HCT116 (cell line): ENCODE data around the gene TIMP1.

ENCODE experiments used
- CEBPB ChIP-seq: IDR thresholded peaks from 2 replicates; pipeline ENCODE4 v1.6.1; 2012; ENCODE audit warnings: low read depth
- EZH2 ChIP-seq: fragments of 200-600 bp; sonication (generic); IDR thresholded peaks from 2 replicates; pipeline ENCODE4 v1.6.1; 2017; ENCODE audit warnings: antibody characterized with exemption, mixed run types
- EZH2phosphoT487 ChIP-seq: fragments of 200-600 bp; IDR thresholded peaks from 2 replicates; pipeline ENCODE4 v1.6.1; 2018; ENCODE audit warnings: antibody characterized with exemption, borderline replicate concordance
- JUND ChIP-seq: IDR thresholded peaks from 2 replicates; pipeline ENCODE4 v1.6.1; 2012
- POLR2A ChIP-seq: IDR thresholded peaks from 2 replicates; pipeline ENCODE4 v1.7.0; 2011; ENCODE audit warnings: borderline replicate concordance; ENCODE audit not compliant: insufficient read depth, insufficient read length; ENCODE audit errors: extremely low read depth
- POLR2AphosphoS5 ChIP-seq: IDR thresholded peaks from 2 replicates; pipeline ENCODE4 v1.6.1; 2011; ENCODE audit warnings: mild to moderate bottlenecking, low read depth, low read length, moderate library complexity
- RAD21 ChIP-seq: IDR thresholded peaks from 2 replicates; pipeline ENCODE4 v1.6.1; 2012; ENCODE audit warnings: low read depth, mild to moderate bottlenecking
- SP1 ChIP-seq: IDR thresholded peaks from 2 replicates; pipeline ENCODE4 v1.6.1; 2012; ENCODE audit warnings: low read depth
- SRF ChIP-seq: IDR thresholded peaks from 2 replicates; pipeline ENCODE4 v1.6.1; 2012; ENCODE audit warnings: low read depth
- TCF7L2 ChIP-seq: IDR thresholded peaks from 2 replicates; pipeline ENCODE4 v1.7.0; 2011; ENCODE audit warnings: borderline replicate concordance, inconsistent platforms; ENCODE audit not compliant: insufficient read depth, insufficient read length; ENCODE audit errors: extremely low read depth
- TF ChIP-seq, protein P1 (sequence below), 3 experiments: fragments of 200-600 bp in 1 of 3; sonication (generic) in 1 of 3; IDR thresholded peaks in 2 of 3; conservative IDR thresholded peaks in 1 of 3; 2 replicates each; pipeline ENCODE4 v1.5.1; 2012 to 2017; ENCODE audit warnings: low read depth in 2 of 3, low read length in 2 of 3, antibody characterized with exemption in 1 of 3, borderline replicate concordance in 1 of 3, control low read depth in 1 of 3, mild to moderate bottlenecking in 1 of 3, mixed read lengths in 1 of 3, mixed run types in 1 of 3, moderate library complexity in 1 of 3; ENCODE audit not compliant: insufficient read depth in 1 of 3
- TF ChIP-seq, protein P2 (sequence below): IDR thresholded peaks from 2 replicates; pipeline ENCODE4 v1.6.1; 2012; ENCODE audit warnings: low read depth
- TF ChIP-seq, protein P3 (sequence below): IDR thresholded peaks from 2 replicates; pipeline ENCODE4 v1.6.1; 2012
- TF ChIP-seq, protein P4 (sequence below): IDR thresholded peaks from 2 replicates; pipeline ENCODE4 v1.6.1; 2012

DNA sequence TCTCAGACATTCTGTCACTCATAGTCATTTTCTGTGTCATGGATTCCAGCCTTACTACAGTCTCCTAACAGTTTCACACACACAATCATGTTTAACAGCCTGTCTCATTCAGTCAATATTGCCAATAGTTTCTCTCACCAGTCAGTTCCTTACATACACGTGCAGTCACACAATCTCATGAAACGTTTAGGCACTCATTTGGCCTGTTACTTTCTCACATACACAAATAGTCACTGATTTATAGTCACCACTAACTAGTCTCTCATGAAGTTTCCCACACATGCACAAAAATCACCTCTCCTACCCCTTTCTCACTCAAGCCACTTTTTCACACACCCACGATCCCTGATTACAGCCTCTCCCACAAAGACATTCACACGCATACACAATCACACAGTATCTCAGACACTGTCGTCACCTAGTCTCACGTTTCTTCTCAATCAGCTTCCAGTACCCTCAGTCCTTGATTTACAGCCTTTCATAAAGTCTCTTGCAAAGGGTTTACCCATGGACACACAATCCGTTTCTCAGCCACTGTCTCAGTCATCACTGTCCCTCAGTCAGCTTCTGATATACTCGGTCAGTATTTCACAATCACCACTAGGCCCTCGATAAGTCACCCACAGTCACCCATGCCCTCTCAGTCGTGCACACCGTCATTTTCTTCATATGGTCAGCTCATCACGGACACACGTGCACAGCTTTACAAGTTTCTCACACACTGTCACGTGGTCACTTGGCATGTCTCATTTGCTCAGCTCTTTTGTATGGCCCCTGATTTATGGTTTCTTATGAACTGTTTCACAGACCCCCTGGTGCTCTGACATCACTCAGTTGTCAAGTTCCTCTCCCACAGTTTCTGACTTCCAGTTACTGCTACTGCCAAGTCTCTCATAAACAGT, 51.7 kb downstream of the TIMP1 start:
- TF ChIP-seq CEBPB, result no peak
- TF ChIP-seq, protein P1, sequence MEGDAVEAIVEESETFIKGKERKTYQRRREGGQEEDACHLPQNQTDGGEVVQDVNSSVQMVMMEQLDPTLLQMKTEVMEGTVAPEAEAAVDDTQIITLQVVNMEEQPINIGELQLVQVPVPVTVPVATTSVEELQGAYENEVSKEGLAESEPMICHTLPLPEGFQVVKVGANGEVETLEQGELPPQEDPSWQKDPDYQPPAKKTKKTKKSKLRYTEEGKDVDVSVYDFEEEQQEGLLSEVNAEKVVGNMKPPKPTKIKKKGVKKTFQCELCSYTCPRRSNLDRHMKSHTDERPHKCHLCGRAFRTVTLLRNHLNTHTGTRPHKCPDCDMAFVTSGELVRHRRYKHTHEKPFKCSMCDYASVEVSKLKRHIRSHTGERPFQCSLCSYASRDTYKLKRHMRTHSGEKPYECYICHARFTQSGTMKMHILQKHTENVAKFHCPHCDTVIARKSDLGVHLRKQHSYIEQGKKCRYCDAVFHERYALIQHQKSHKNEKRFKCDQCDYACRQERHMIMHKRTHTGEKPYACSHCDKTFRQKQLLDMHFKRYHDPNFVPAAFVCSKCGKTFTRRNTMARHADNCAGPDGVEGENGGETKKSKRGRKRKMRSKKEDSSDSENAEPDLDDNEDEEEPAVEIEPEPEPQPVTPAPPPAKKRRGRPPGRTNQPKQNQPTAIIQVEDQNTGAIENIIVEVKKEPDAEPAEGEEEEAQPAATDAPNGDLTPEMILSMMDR (IDR thresholded peaks at IDR 0.05 in 2 of 3, conservative IDR thresholded peaks at IDR 0.05 in 1 of 3; ENCODE audit: borderline replicate concordance in 1 of 3, insufficient read depth in 1 of 3, low read depth in 2 of 3, low read length in 2 of 3), result no peak
- no peak for TF ChIP-seq RAD21
- no peak for TF ChIP-seq TCF7L2
- TF ChIP-seq, protein P2, sequence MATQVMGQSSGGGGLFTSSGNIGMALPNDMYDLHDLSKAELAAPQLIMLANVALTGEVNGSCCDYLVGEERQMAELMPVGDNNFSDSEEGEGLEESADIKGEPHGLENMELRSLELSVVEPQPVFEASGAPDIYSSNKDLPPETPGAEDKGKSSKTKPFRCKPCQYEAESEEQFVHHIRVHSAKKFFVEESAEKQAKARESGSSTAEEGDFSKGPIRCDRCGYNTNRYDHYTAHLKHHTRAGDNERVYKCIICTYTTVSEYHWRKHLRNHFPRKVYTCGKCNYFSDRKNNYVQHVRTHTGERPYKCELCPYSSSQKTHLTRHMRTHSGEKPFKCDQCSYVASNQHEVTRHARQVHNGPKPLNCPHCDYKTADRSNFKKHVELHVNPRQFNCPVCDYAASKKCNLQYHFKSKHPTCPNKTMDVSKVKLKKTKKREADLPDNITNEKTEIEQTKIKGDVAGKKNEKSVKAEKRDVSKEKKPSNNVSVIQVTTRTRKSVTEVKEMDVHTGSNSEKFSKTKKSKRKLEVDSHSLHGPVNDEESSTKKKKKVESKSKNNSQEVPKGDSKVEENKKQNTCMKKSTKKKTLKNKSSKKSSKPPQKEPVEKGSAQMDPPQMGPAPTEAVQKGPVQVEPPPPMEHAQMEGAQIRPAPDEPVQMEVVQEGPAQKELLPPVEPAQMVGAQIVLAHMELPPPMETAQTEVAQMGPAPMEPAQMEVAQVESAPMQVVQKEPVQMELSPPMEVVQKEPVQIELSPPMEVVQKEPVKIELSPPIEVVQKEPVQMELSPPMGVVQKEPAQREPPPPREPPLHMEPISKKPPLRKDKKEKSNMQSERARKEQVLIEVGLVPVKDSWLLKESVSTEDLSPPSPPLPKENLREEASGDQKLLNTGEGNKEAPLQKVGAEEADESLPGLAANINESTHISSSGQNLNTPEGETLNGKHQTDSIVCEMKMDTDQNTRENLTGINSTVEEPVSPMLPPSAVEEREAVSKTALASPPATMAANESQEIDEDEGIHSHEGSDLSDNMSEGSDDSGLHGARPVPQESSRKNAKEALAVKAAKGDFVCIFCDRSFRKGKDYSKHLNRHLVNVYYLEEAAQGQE, result no peak
- TF ChIP-seq POLR2A, result no peak
- no peak for TF ChIP-seq EZH2phosphoT487
- TF ChIP-seq SRF, result no peak
- TF ChIP-seq EZH2, result no peak
- no peak for TF ChIP-seq JUND
- no peak for TF ChIP-seq POLR2AphosphoS5
- TF ChIP-seq SP1, result no peak
- TF ChIP-seq, protein P3, sequence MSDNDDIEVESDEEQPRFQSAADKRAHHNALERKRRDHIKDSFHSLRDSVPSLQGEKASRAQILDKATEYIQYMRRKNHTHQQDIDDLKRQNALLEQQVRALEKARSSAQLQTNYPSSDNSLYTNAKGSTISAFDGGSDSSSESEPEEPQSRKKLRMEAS, result no peak
- TF ChIP-seq, protein P4, sequence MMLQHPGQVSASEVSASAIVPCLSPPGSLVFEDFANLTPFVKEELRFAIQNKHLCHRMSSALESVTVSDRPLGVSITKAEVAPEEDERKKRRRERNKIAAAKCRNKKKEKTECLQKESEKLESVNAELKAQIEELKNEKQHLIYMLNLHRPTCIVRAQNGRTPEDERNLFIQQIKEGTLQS, result no peak
